PC-3 (cell line): ENCODE measurements around the gene CACTIN. TPM values are rescaled to one million over a fixed set of nuclear protein-coding genes. Genes with fewer than 3 reads are reported as not detected.

ENCODE experiments used
- ATAC-seq: fragments of 200-7000 bp; cut with Tn5 transposase; 2 replicates; pipeline ENCODE4 v1.9.1; 2020; ENCODE audit warnings: mild to moderate bottlenecking, moderate library complexity
- BruUV-seq: library from RNA; stranded (reverse); fragments of 400-500 nt; replicated peaks from 2 replicates; lab custom pipeline; 2021; lab: Mats Ljungman, UMichigan
- CTCF ChIA-PET: fragments of 300-600 bp; sonication (Branson Sonifier 250); formaldehyde crosslinking; loops from one replicate; lab custom pipeline; 2022; ENCODE audit warnings: antibody characterized with exemption; lab: Charles Lee
- POLR2A ChIA-PET: fragments of 300-600 bp; sonication (Branson Sonifier 250); formaldehyde crosslinking; loops from one replicate; lab custom pipeline; 2022; ENCODE audit warnings: antibody characterized with exemption; ENCODE audit not compliant: unreplicated experiment; lab: Charles Lee
- DNase-seq: peaks from one replicate; pipeline ENCODE4 v3.0.0-alpha.2; 2015
- H2AFZ ChIP-seq: fragments of 300-600 bp; sonication (generic); 2 replicates; pipeline ENCODE4 v1.6.0; 2016; ENCODE audit warnings: antibody characterized with exemption, low read length
- H3F3A ChIP-seq: fragments of 300-600 bp; sonication (generic); one replicate; pipeline ENCODE4 v1.6.0; 2017; ENCODE audit warnings: antibody characterized with exemption, low read length, control low read depth, mild to moderate bottlenecking; ENCODE audit not compliant: unreplicated experiment
- H3K27ac ChIP-seq: fragments of 300-600 bp; sonication (generic); 2 replicates; pipeline ENCODE4 v1.5.1; 2016; ENCODE audit warnings: mild to moderate bottlenecking, low read length
- H3K27me3 ChIP-seq: fragments of 300-600 bp; sonication (generic); 2 replicates; pipeline ENCODE4 v1.6.1; 2016; ENCODE audit warnings: low read length, mixed read lengths
- H3K36me3 ChIP-seq: fragments of 300-600 bp; sonication (generic); 2 replicates; pipeline ENCODE4 v1.6.1; 2016; ENCODE audit warnings: low read depth, mixed run types, low read length, mixed read lengths
- H3K4me1 ChIP-seq: fragments of 300-600 bp; sonication (generic); 2 replicates; pipeline ENCODE4 v1.5.1; 2016; ENCODE audit warnings: low read length; ENCODE audit not compliant: insufficient read depth
- H3K4me2 ChIP-seq: fragments of 300-600 bp; sonication (generic); 2 replicates; pipeline ENCODE4 v1.6.0; 2016; ENCODE audit warnings: low read length
- H3K4me3 ChIP-seq: fragments of 300-600 bp; sonication (generic); 2 replicates; pipeline ENCODE4 v1.5.1; 2016; ENCODE audit warnings: mild to moderate bottlenecking, low read length, mixed read lengths
- H3K79me2 ChIP-seq: fragments of 300-600 bp; sonication (generic); 2 replicates; pipeline ENCODE4 v1.6.1; 2017; ENCODE audit warnings: low read length, mixed read lengths
- H3K9ac ChIP-seq: fragments of 300-600 bp; sonication (generic); 2 replicates; pipeline ENCODE4 v1.6.0; 2016; ENCODE audit warnings: mild to moderate bottlenecking, low read length
- H3K9me2 ChIP-seq: fragments of 300-600 bp; sonication (generic); replicated peaks from 2 replicates; pipeline ENCODE4 v1.6.1; 2016; ENCODE audit warnings: mixed run types, low read length, mixed read lengths
- H3K9me3 ChIP-seq: fragments of 300-600 bp; sonication (generic); 2 replicates; pipeline ENCODE4 v1.6.1; 2016; ENCODE audit warnings: low read length, mixed read lengths
- H4K20me1 ChIP-seq: fragments of 300-600 bp; sonication (generic); 2 replicates; pipeline ENCODE4 v1.6.1; 2016; ENCODE audit warnings: low read length, mixed read lengths
- CTCF ChIP-seq: fragments of 300-600 bp; sonication (generic); conservative IDR thresholded peaks from 2 replicates; pipeline ENCODE4 v1.5.1; 2017; ENCODE audit warnings: antibody characterized with exemption, low read depth, mild to moderate bottlenecking, low read length
- EZH2 ChIP-seq: fragments of 300-600 bp; sonication (generic); IDR thresholded peaks from one replicate; pipeline ENCODE4 v1.6.1; 2017; ENCODE audit warnings: antibody characterized with exemption, mild to moderate bottlenecking, low read length; ENCODE audit not compliant: unreplicated experiment
- EZH2phosphoT487 ChIP-seq: fragments of 300-600 bp; sonication (generic); IDR thresholded peaks from 2 replicates; pipeline ENCODE4 v1.6.1; 2018; ENCODE audit warnings: mild to moderate bottlenecking, antibody characterized with exemption, low read length, borderline replicate concordance
- intact Hi-C: fragments of 100-400 bp; cut with micrococcal nuclease; formaldehyde crosslinking; loops from 2 replicates; pipeline ENCODE4 v1.9.0; 2023
- total RNA-seq: library from RNA; depleted of rRNA; stranded (reverse); fragments of >200 nt; gene quantifications from 2 replicates; pipeline ENCODE4 v1.2.3, GENCODE V29; 2014

Gene CACTIN
- total RNA-seq, 1 experiment from 2014 or later, result 47.8 TPM

DNA sequence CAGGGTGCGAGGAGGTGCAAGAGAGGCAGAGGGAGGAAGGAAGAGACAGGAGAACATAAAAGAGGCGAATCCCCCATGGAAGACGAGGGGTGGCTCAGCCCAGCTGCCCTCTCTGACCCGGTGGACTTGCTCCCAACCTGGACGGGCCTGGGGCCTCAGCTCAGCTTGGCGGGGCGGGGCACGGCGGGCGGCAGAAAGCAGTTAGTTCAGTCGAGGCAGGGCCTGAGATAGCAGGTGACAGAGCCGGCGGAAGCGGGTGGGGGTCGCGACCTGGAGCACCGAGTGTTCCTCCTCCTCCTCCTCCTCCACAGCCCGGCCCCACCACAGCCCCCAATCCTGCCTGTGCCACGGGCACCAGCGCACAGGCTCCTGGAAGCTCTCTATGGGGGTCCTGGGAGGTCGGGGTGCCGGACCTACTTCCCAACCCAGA lies 7.0 kb upstream of the CACTIN start:
- H3K9ac ChIP-seq, result no peak overlapping the region
- POLR2A ChIA-PET, result no interaction called here
- no peak for TF ChIP-seq CTCF
- no peak for TF ChIP-seq EZH2phosphoT487
- TF ChIP-seq EZH2, result no peak
- DNase-seq, result no peak
- intact Hi-C loops, result no loop called here
- H4K20me1 ChIP-seq, result no peaks in the 10 kb centered on the region
- BruUV-seq, result no TSS peak
- H2AFZ ChIP-seq, result no peak overlapping the region
- CTCF ChIA-PET, result no interaction called here
- no peaks in the 10 kb centered on the region for H3K9me2 ChIP-seq
- ATAC-seq, result no peak
- H3K36me3 ChIP-seq, result no peaks in the 10 kb centered on the region
- H3K4me2 ChIP-seq, result no peak overlapping the region
- no peak overlapping the region for H3K27ac ChIP-seq
- no peaks in the 10 kb centered on the region for H3K9me3 ChIP-seq
- no peak overlapping the region for H3K4me3 ChIP-seq
- no peaks in the 10 kb centered on the region for H3K4me1 ChIP-seq
- no peaks in the 10 kb centered on the region for H3K27me3 ChIP-seq
- H3K79me2 ChIP-seq, result no peaks in the 10 kb centered on the region
- H3F3A ChIP-seq, result no peaks in the 10 kb centered on the region

DNA sequence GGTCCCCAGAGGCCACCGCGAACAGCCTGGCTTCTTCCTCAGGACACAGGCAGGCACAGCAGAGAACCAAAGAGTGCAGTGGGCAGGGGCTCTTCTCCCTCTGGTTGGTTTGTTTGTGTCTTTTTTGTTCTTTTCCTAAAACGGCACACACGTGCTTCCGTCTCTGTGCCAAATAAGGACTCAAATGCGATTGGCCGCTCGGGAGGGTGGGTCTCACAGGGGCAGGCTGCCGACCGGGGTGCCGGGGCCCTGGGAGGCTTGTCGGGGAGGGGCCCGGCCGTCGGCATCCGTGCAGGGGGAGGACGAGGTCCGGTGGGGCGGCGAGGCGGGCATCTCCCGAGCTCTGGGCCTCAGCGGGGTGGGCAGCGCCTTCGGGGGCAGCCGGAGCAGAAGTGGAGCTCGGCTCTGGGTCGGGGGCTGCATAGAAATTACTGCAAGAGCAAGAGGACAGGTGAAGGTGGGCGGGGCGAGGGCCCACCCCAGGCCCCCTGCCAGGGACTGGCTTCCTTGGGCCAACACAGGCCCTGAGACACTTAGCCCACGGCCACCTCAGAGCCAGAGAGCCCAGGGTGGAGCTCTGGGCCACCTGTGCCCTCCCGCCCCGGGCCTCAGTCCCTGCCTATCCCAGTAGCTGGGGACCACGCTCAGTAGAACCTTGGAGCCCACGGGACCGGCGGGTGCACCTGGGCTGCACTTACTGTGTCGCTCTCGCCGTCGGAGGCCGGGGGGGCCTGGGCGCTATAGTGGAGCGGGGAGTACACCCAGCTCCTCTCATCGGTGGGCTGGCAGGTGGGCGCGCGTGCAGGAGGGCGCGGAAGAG lies 6.4 kb upstream of the CACTIN start:
- intact Hi-C loops, result no loop called here
- Histone ChIP-seq H3K4me2 (no peak overlapping the region), H3K4me1 (no peaks in the 10 kb centered on the region), H2AFZ (no peak overlapping the region), H3F3A (no peaks in the 10 kb centered on the region), H3K9me2 (no peaks in the 10 kb centered on the region), H4K20me1 (no peaks in the 10 kb centered on the region), H3K79me2 (no peaks in the 10 kb centered on the region), H3K27ac (no peak overlapping the region), H3K27me3 (no peaks in the 10 kb centered on the region), H3K4me3 (no peak overlapping the region), H3K9ac (no peak overlapping the region), H3K36me3 (no peaks in the 10 kb centered on the region), H3K9me3 (no peaks in the 10 kb centered on the region)
- POLR2A ChIA-PET, result no interaction called here
- no TSS peak for BruUV-seq
- no peak for ATAC-seq
- CTCF ChIA-PET, result no interaction called here
- TF ChIP-seq EZH2 (no peak), CTCF (no peak), EZH2phosphoT487 (no peak)
- no peak for DNase-seq

DNA sequence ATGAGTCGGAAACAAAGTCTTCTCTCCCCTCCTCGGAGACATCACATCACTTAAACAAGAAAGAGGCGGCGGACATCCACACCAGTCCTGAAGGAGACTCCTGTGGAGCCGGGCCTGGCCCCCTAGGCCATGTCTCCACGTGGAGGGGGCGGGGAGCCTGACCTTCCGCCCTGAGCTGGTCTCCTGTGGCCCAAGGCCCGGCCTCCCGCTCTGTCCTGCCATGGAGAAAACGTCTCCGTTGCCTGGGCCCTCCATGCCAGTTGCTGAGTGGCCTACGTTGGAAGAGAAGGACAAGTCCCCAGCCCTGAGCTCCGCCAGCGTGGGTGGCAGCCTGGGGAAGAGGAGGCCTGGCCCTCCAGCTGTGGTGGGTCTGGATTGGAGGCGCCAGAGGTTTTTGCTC lies 5.5 kb upstream of the CACTIN start:
- H3K4me1 ChIP-seq, result no peaks in the 10 kb centered on the region
- H4K20me1 ChIP-seq, result no peaks in the 10 kb centered on the region
- no TSS peak for BruUV-seq
- H3K36me3 ChIP-seq, result no peaks in the 10 kb centered on the region
- DNase-seq (no peak), ATAC-seq (no peak)
- ChIA-PET POLR2A (no interaction called here), CTCF (no interaction called here)
- no peaks in the 10 kb centered on the region for H3K79me2 ChIP-seq
- H3K9me3 ChIP-seq, result no peaks in the 10 kb centered on the region
- H3K9me2 ChIP-seq, result no peaks in the 10 kb centered on the region
- no peak overlapping the region for H3K9ac ChIP-seq
- no peaks in the 10 kb centered on the region for H3K27me3 ChIP-seq
- H2AFZ ChIP-seq, result no peak overlapping the region
- intact Hi-C loops, result no loop called here
- no peak overlapping the region for H3K4me3 ChIP-seq
- TF ChIP-seq EZH2 (no peak), EZH2phosphoT487 (no peak), CTCF (no peak)
- H3K27ac ChIP-seq, result no peak overlapping the region
- H3F3A ChIP-seq, result no peaks in the 10 kb centered on the region
- no peak overlapping the region for H3K4me2 ChIP-seq
